ENCODE results near the gene LPCAT3. TPM values are rescaled to one million over a fixed set of nuclear protein-coding genes. Genes with fewer than 3 reads are reported as not detected.

The LPCAT3 gene
- total RNA-seq, 4 donors from 2014 or later: 23.7 to 33.7 (median 26.6) TPM

DNA sequence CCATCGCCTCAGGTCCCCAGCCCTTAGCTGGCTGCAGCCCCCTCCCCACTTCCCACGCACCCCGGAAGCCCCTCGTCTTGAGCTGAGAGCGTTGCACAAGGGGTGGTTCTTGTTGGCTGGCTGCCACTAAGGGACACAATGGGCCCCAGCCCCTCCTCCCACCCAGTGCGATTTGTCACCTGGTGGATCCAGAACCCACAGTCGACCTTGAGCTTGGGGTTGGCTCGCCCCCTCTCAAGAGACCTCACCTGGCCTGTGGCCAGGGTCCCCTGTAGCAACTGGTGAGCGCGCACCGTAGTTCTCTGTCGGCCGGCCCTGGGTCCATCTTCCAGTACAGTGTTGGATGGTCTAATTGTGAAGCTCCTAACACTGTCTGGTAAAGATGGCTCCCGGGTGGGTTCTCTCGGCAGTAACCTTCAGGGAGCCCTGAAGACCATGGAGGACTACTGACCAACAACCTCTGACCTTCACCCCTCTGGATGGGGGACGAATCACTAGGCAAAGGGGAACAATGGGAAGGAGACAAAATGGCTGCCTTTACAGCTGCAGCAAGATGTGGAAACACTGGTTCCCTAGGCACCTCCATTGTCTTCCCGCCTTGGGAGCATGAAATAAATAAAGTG, 54.4 kb downstream of the LPCAT3 start:
- peaks cover 0 to 44% of the 10 kb centered on the region in 2 donors for H3K36me3 ChIP-seq
- H3K27ac ChIP-seq: peak overlapping the region in 3 of 4 donors; percentile 81 to 84 (median 82)
- no peaks in the 10 kb centered on the region for H3K9me3 ChIP-seq
- no peak overlapping the region for H3K4me3 ChIP-seq
- H3K4me1 ChIP-seq: peaks cover 0 to 70% (median 14%) of the 10 kb centered on the region in 3 donors
- 62 to 67% methylated on average over 2 of the region's 17 CpGs for WGBS, 2 donors (ENCODE audit: low coverage in 1 of 2)
- ATAC-seq: no peak
- TF ChIP-seq POLR2AphosphoS5 (IDR thresholded peaks at IDR 0.05) (no peak), POLR2A (IDR thresholded peaks at IDR 0.05) (no peak), EP300 (IDR thresholded peaks at IDR 0.05) (no peak)
- TF ChIP-seq, protein P1, sequence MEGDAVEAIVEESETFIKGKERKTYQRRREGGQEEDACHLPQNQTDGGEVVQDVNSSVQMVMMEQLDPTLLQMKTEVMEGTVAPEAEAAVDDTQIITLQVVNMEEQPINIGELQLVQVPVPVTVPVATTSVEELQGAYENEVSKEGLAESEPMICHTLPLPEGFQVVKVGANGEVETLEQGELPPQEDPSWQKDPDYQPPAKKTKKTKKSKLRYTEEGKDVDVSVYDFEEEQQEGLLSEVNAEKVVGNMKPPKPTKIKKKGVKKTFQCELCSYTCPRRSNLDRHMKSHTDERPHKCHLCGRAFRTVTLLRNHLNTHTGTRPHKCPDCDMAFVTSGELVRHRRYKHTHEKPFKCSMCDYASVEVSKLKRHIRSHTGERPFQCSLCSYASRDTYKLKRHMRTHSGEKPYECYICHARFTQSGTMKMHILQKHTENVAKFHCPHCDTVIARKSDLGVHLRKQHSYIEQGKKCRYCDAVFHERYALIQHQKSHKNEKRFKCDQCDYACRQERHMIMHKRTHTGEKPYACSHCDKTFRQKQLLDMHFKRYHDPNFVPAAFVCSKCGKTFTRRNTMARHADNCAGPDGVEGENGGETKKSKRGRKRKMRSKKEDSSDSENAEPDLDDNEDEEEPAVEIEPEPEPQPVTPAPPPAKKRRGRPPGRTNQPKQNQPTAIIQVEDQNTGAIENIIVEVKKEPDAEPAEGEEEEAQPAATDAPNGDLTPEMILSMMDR (IDR thresholded peaks at IDR 0.05): no peak
- no peaks in the 10 kb centered on the region for H3K27me3 ChIP-seq

DNA sequence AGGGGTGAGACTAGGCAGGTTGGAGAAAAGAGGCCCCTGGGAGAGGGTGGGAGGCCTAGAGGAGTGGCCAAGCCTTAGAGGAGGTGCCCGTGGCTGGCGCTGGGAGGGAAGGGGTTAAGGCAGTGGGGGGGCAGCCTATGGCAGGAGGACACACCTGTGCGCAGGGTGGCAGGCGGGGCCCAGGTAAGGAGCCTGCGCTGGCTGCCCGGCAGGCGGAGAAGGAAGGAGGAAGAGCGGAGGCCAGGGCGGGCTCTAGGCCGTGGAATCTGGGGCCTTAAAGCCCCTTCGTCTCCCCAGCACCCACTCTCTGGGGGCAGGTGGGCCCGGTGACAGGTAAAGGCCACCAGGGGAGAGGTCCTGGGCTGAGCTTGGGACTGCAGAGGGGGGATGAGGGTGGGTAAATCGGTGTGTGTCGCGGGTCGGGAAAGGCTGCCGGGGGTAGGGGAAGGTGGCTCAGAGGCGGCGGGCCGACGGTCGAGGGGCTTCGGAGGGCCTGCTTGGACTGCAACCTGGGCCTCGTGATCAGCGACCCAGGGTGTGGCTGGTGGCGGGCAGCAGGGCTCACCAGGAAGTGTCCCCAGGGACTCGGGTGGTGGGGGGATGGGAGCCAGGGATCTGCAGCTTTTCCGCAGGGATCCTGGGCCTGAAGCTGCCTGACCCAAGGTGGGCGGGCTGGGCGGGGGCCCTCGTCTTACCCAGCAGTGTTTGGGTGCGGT, 55.1 kb downstream of the LPCAT3 start:
- ATAC-seq: no peak
- TF ChIP-seq POLR2AphosphoS5 (IDR thresholded peaks at IDR 0.05): no peak
- TF ChIP-seq, protein P1 (IDR thresholded peaks at IDR 0.05): no peak
- no peak for TF ChIP-seq EP300 (IDR thresholded peaks at IDR 0.05)
- no peak for TF ChIP-seq POLR2A (IDR thresholded peaks at IDR 0.05)
- Histone ChIP-seq H3K4me3 (no peak overlapping the region), H3K27me3 (no peaks in the 10 kb centered on the region), H3K9me3 (no peaks in the 10 kb centered on the region), H3K27ac (peak overlapping the region in 3 of 4 donors; percentile 9 to 82 (median 81)), H3K36me3 (peaks cover 0 to 37% of the 10 kb centered on the region in 2 donors), H3K4me1 (peaks cover 0 to 69% (median 9%) of the 10 kb centered on the region in 3 donors)
- WGBS, 2 donors (ENCODE audit: low coverage in 1 of 2): 77 to 80% methylated on average over 2 to 22 of the region's 32 CpGs

DNA sequence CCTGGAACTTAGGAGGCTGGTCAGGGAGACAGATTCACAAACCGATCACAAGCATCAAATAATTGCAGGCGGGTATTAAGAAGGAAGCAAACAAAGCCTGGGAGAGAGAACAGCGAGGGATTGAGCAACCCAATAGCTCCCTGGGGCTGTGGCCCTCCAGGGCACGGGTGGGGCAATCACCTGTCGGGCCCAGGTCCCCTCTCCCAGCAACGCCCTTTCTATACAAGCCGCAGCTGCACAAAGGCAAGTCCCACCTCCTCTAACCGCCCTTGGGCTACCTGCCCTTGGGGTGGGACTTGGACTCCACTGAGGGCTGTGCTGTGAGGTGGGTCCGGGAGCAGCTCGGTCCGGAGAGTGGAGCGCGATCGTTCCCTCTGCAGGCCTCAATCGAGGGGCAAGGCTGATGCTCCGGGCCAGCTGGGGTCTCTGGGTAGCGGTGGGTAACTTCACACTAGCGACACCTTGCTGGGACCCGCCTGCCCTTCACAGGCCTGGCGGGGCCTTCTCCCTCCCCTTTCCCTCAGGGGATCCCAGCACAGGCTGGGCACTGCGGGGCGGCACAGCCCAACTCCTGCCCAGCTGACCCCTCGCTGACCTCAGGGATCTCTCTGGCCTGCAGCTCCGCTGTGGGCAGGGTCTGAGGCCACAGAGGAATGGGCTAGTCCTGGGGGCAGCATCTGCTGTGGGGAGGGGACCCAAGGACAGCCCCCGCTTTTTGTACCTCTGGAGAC, 55.8 kb downstream of the LPCAT3 start:
- Histone ChIP-seq H3K4me1 (peaks cover 0 to 63% (median 9%) of the 10 kb centered on the region in 3 donors), H3K36me3 (peaks cover 0 to 30% of the 10 kb centered on the region in 2 donors), H3K27me3 (no peaks in the 10 kb centered on the region), H3K9me3 (no peaks in the 10 kb centered on the region), H3K4me3 (peak overlapping the region in 1 of 2 donors; percentile 26), H3K27ac (peak overlapping the region in 3 of 4 donors; percentile 9 to 82 (median 81))
- TF ChIP-seq POLR2AphosphoS5 (IDR thresholded peaks at IDR 0.05): no peak
- TF ChIP-seq, protein P1 (IDR thresholded peaks at IDR 0.05): no peak
- TF ChIP-seq EP300 (IDR thresholded peaks at IDR 0.05): no peak
- TF ChIP-seq POLR2A (IDR thresholded peaks at IDR 0.05): no peak
- 21 to 40% methylated on average over 5 to 6 of the region's 25 CpGs for WGBS, 2 donors (ENCODE audit: low coverage in 1 of 2)
- ATAC-seq: no peak

DNA sequence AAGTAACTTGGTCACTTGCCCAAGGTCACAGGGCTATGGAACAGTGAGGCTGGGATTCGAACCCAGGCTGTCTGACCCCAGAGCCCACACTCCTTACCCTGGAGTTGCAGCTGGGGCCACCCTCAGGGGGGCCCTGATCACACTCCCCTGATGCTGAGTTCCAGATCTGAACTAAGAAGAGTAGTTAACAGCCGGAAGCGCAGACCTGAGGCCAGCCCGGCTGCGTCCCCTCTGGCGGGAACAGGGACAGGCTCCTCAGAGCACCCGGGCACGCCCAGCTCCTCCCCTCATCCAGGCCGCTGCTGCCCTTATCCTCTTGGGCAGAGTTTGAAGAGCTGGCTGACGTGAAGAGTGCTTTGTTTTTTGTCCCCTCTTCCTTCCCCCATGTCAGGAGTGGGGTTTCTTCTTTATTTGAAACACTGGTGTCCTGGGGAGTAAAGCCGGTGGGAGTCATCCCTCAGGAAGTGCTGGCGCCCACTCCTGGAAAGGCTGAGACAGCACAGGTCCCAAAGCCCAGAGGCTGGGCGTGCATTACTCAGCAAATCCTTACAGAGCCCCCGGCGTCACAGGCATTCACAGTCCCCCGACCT, 56.5 kb downstream of the LPCAT3 start:
- H3K9me3 ChIP-seq: no peaks in the 10 kb centered on the region
- TF ChIP-seq POLR2AphosphoS5 (IDR thresholded peaks at IDR 0.05) (no peak), EP300 (IDR thresholded peaks at IDR 0.05) (no peak), POLR2A (IDR thresholded peaks at IDR 0.05) (no peak)
- TF ChIP-seq, protein P1 (IDR thresholded peaks at IDR 0.05): peak in 3 of 4 experiments; percentile 29 to 45 (median 40)
- peak; percentile 58 for ATAC-seq
- H3K4me1 ChIP-seq: peaks cover 0 to 63% (median 9%) of the 10 kb centered on the region in 3 donors
- peaks cover 0 to 23% of the 10 kb centered on the region in 2 donors for H3K36me3 ChIP-seq
- H3K27ac ChIP-seq: peak overlapping the region in 3 of 4 donors; percentile 63 to 82 (median 81)
- 0 to 31% methylated on average over 2 to 7 of the region's 16 CpGs for WGBS, 2 donors (ENCODE audit: low coverage in 1 of 2)
- peak overlapping the region in 1 of 2 donors; percentile 26 for H3K4me3 ChIP-seq
- H3K27me3 ChIP-seq: no peaks in the 10 kb centered on the region
